ENCODE measurements around the gene MICAL3.
"Not testable (repeated sequence)": the region's sequence is repeated elsewhere in the genome, so short reads cannot be mapped to it uniquely, and the experiment has no call there.

Gene MICAL3

DNA sequence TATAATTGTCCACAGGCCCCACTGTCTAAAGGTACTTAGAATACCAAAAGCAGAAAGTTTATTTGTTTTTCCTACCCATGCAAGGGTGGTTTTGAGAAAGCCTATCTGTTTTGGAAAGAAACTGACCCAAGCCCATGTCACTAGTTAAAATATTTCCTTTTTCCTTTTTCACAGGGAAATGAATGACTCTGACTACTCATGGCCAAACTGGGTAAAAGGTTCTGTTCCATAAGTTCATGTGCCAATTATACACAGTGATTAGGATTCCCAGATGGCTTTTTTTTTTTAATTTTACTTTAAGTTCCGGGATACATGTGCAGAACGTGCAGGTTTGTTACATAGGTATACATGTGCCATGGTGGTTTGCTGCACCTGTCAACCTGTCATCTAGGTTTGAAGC is 31.4 kb downstream of the MICAL3 start:
- DNase-seq = not testable (repeated sequence)

DNA sequence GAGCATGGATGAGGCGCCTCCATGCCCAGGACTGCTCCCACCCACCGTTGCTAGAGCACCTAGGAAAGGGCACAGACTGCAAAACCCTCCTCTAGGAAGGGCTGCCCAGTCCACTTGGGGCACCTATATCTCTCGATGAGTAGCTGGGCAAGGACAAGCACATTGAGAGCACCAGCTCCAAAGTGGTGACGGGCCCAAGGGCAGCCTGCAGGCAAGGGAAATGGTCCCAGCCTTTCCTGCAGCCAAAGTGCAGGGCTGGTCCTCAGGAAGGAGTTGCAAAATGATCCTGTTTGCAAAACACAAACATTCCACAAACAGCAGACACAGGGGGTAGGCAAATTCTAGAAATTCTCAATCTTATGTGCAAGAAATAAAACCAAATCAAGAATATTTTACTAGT is 32.4 kb downstream of the MICAL3 start:
- not testable (repeated sequence) for DNase-seq

DNA sequence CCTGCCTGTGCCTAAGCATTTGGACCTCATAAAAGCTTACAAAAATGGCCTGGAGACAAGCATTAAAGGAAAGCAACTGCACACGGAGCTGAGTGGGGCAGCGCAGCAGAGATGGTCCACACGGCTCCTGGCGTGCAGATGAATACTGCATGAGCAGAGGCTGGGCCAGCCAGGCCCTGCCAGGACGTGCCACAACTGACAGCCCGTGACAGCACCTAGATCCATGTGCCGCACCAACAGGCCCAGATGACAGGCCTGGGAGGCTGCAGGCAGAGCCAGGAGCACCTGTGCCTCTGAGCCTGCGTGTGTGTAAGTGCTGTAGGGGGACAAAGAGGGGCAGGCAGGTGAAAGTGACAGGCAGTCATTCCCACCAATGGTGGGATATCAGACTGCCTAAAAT is 33.4 kb downstream of the MICAL3 start:
- DNase-seq = no peak

DNA sequence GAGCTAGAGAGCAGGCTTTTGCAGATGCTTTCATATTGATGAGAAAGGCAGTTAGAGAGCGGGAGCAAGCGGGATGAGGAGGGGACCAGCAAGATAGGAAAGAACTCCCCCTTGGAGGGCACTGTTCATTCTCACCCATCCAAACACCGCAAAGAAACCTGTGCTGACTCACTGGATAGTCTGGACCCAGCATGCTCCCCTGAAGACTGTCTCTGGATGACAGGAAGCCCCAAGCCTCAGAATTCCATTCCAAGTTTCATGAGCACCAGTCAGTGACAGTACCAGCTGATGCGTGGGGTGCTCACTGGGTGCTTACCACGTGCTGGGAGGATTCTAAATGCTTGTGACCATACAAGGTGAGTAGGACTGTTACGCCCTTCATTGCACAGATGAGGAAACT is 34.2 kb downstream of the MICAL3 start:
- no peak for DNase-seq

DNA sequence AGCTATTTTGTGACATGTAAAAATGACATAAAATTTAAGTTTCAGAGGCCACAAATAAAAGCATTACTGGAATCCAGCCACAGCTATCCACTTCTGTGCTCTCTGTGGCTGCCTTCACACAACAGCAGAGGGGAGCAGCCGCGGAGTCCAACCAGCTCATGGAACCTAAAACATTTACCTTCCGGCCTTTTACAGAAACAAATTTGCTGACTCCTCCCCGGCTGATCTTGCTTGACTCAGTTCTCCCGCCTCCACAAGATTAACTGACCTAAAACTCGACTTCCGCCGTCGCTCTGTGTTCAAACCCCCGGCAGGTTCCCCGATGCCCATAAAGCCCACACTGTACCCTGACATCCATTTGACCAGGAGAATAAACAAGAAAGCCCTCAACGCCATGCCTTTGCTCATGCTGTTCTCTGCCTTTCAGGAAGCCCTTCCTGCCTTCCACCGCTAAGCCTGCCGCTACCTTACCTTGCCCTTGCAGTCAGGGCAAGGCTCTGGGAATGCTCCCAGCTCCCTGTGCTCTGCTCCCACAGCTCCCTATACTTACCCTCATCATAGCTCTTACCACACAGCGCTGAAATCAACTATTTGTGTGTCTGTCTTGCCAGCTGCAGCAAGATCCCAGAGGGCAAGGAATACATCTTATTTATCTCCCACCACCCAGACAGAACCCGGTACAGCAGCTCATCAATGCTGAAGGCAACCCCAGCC is 35.4 kb downstream of the MICAL3 start:
- DNase-seq = peak; percentile 22

DNA sequence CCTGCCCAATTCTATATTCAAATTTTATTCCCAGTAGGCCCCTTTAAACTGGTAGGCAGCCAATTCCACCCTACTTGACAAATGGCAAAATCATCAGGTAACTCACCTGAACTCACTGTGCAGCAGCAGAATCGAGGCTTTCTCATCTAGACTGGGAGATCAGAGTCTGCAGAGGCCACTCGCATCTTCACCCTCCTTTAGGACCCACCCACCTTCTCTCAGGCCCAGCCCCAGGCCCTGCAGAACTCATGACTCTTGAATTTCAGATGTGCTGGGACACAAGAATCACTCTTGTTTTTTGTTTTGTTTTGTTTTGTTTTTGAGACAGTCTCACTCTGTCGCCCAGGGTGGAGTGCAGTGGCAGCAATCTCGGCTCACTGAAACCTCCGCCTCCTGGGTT is 38.8 kb downstream of the MICAL3 start:
- no peak for DNase-seq

DNA sequence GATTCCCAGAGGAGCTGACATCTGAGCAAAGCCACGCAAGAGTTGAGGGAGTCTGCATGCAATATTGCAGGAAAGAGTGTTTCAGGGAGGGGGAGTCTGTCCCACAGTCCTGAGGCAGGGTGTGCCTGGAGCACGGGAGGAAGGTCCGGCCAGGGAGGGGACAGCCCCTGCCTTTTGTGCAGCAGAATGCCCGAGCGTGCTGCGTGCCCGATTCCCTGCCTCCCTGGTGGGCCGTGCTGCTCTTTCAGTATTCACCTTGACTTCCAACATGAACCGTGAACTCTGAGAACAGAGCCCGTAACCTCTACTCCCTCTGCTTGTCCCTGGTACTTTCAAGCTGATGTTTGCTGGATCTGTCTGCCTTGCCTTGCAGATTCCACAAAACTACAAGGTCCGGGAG is 39.3 kb downstream of the MICAL3 start:
- not testable (repeated sequence) for DNase-seq

DNA sequence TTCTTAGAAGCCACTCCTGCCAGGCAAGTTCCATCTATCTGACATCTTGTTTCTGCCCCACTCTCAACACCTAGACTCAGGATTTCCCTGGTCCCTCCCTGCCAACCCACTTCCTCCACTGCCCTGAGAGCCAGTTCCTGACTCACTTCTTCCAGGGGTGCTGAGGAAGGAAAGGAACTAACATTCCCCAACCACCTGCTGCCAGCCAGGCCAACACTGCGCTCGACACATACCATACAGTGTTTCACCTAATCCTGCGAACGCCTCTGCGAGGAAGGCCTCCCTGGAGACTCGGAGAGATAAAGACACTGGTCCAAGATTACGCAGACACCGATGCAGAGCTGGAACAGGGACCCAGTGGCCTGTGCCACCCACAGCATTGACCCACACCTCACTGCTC is 40.2 kb downstream of the MICAL3 start:
- DNase-seq = no peak

DNA sequence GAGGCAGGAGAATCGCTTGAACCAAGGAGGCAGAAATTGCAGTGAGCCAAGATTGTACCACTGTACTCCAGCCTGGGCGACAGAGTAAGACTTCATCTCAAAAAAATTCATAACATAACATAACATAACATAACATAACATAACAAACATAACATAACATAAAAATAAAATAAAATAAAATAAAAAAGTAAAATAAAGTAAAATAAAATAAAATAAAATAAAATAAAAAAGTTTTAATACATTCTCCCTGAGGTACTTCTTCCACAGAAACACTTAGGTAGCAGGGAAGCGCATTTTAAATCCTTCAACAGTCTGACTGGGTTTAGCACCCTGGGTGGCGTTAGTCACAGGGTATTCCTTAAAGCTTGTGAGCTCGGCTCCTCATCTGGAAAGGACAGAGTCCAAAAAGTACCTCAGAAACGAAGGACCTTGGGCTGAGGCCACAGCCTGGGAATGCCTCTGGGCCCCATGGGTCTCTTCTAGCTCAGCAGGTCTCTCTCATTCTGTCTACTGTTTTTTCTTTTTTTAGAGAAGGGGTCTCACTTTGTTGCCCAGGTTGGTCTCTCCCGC is 41.7 kb downstream of the MICAL3 start:
- no peak for DNase-seq

DNA sequence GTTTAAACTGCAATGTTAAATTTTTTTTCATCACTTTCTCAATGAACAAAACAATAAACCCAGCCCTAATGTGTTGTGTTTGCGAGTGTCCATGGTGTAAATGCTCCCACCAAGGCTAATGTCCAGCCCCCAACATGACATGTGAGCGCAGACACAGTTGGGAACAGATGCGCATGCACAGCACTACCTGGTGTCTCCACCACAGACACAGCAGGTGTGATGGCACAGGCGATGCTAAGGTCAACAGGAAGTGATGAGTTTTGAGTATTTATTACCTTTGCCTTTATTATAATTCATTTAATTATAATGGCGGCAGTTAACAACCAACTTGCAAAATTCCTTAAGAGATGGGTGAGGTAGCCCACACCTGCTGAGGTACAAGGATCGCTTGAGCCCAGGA is 42.9 kb downstream of the MICAL3 start:
- DNase-seq = peak; percentile 75

DNA sequence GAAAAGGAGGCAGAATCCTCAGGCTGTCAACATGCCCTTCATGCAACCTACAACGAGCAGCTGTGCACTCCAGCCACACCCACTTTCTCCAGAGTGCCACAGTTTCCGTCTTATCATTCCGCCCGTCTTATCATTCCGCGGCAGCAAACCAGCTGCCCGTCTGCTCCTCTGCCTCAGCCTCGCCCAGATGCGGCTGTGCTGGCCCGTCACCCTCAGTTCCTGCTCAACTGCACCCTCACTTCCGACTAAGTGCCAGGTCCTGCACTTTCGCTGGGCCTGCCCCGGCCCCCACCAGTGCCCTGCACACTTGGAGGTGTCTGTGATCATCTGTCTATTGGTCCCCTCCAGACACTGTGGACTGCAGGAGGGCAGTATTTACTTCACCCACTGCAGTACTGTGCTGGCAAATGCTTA is 43.7 kb downstream of the MICAL3 start:
- DNase-seq = no peak

DNA sequence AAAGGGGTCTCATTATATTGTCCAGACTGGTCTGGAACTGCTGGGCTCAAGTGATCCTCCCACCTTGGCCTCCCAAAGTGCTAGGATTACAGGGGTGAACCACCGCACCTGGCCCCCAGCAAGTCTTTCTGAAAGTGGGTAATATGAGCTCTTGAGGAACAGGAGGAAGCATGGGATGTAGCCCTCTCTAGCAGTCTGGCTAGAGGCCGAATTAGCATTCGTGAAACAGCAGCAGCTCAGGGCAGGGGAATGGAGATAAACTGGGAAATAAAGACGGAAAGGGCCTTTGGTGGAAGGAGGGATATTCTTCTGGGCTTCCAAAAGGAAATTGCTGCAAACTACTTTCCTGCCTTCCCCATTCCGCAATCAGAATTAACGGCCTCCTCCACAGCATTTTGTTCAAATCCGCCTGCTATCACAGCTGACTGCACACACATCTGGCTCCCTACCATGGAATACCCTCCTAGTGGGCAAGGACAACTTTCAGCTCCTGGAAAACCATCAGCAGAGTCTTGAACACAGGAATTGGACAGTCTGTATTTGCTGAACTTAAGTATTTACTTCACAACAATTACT is 44.3 kb downstream of the MICAL3 start:
- DNase-seq = peak; percentile 62

DNA sequence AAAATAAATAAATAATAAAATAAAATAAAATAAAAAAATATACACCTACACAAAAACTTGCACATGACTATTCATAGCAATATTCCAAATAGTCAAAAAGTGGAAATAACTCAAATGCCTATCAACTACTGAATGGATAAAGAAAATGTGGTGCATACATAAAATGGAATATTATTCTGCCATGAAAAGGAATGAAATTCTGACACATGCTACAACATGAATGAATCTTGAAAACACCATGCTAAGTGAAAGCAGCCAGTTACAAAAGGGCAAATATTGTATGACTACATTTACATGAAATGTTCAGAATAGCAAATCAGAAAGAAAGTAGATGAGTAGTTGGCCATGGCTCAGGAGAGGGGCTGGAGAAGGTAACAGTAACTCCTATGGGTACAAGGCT is 46.3 kb downstream of the MICAL3 start:
- no peak for DNase-seq

DNA sequence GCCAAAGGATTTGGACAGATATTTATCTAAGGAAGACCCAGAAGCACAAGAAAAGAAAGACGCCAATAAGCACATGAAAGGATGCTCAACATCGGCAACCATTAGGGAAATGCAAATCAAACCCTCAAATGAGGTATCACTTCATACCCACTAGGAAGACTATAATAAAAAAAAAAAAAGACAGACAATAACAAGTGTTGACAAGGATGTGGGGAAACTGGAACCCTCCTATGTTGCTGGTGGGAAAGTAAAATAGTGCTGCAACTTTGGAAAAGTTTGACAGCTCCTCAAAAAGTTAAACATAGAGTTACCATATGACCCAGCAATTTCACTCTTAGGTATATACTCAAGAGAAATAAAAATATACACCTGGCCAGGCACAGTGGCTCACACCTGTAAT is 47.0 kb downstream of the MICAL3 start:
- no peak for DNase-seq

DNA sequence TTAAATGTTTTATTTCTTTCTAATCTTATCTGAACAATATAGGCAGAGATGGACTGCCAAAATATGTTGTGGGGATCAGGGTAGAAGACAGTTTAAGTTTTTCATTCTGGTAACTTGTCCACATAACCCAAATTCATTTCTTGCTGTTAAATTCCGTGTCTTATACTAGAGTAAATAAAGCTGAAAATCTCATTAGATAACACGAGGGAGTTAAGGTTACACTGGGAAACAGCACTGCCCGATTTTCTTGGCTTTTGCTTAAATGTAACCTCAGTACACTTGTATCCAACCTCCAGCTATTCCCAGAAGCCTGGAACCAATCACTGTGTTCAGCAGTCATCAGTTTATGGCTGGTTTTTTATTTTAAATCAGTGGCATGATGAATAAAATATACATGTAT is 48.2 kb downstream of the MICAL3 start:
- no peak for DNase-seq

DNA sequence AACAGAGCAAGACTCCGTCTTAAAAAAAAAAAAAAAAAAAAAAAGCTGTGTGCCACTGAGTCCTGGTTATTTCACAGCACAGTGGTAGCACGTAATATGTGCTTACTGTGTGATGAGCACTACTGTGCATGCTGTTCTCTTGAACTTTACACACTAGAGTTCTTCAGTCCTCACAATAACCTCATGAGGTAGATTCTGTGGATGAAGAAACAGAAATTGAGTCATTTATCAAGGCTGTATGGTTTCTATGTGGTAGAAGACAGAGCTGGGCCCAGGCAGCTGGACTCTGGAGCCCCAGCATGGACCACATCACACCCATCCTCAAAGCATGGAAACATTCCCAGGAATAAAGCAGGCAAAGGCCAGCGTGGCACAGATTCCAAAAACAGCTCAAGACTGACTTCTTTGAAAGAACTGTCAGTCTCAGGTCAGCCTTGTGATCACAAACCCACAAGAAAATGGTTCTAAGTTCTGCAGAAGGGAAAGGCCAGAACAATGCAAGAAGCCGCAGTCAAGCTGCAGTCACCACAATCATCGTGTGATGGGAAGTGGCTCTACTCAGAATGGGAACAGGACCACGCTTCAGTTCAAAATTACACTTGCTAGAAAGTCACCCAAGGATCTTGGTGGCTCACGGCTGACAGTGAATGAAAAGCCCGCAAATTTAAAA is 49.5 kb downstream of the MICAL3 start:
- DNase-seq = no peak

DNA sequence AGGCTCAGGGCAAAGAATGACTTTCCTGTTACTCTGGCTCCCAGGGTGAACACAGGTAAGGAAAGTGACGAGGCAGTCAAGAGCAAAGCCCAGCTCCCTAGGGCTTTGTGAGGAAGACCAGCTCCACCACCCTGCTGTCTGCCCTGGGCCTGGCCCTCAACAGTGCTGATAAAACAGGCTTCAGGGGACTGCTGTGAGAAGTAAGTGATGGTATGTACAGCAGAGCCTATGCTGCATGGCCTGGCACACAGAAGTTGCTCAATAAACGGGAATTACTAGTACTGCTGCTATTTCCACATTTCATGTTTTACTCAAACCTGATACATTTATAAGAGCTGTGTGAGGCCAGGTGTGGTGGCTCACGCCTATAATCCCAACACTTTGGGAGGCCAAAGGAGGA is 50.3 kb downstream of the MICAL3 start:
- DNase-seq = no peak

DNA sequence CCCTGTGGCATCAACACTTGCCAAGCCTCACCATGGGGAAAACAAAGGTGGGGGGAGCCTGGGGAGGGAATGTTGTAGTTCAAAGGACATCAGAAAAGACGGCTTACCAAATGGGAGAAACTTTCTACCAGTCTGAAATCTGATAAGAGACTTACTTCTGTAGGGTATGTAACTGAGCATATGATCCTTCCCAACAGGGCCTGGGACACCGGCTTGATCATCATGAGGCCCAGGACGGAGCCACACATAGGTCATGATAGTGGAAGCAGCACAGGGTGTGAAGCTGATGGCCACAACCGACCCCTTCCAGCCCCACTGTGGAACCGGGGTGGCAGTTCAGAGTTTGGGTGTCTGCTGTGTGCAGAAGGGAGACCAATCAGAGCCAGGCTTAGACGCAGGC is 51.1 kb downstream of the MICAL3 start:
- DNase-seq = no peak

DNA sequence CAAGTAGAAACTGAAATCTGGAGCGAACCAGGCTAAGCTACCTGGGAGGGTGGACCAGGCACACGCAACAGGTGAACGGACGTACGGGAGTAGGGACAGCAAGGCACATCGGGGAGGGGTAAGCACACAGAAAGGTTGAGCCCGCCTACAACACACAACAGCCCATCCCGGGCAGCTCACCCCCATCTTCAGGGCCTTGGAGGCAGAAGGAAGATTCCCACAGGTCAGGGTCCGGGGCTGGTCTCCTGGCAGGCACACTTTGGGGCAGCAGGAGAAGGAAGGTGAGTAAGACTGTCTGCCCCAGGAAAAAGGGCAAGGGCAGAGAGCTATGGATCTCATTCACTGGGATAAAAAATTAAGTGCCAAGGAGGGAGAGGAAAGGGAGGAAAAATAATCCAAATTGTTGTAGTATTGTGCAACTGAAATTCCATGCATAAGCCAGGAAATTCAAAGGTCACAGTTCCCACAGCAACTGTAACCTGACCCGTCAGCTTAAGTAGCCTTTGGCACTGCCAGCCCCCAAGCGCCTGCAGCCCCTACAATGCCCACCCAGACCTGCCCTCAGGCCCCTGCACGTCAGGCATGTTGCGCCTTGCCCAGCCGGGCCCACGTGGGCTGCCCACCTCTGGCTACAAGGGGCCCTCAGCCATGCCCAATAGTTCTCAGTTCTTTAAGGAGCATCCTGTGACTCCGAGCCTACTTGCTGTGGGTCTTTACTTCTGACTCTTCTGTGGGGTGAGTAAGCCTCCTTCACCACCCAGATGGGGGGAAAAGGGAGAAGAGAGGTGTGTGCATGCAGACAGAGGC is 51.8 kb downstream of the MICAL3 start:
- no peak for DNase-seq

DNA sequence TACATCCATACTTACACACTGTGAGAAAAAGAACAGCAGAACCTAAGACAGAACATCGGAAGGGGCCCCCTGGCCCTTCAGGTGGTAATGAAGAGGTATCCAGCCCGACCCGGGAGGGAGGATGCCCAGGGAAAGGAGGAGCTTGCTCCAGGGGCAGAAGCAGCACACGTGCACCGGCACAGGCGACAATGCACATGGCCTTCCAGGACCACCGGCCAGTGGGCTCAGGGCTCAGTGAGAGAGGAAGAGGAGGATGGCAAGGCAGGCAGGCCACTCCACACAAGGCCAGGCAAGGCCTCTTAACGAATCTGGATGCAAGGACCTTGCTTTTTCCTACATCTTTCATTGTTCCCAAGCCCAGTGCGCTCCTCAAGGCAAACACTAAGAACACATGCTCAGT is 52.6 kb downstream of the MICAL3 start:
- DNase-seq = no peak

DNA sequence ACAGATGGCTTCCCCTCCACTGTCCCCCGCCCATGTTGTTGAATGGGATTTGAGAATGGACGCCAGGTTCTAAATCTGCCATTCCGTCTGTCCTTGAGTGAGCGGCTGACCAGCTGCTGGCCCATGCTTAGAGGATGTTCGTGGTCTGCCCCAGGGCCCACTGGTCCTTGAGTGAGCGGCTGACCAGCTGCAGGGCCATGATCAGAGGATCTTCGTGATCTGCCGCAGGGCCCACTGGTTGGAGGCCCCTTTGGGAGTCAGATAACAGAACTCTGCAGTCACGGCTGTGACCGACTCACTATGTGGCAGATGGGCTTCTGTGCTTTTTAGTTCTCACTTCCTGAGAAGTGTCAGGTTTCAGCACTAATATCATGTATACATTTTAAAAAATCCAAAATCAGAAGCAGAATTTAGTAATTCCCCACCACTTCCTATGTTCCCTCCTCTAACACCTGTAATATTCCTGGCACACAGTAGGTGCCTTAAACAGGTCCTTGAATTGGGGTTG is 54.1 kb downstream of the MICAL3 start:
- DNase-seq = peak; percentile 45

DNA sequence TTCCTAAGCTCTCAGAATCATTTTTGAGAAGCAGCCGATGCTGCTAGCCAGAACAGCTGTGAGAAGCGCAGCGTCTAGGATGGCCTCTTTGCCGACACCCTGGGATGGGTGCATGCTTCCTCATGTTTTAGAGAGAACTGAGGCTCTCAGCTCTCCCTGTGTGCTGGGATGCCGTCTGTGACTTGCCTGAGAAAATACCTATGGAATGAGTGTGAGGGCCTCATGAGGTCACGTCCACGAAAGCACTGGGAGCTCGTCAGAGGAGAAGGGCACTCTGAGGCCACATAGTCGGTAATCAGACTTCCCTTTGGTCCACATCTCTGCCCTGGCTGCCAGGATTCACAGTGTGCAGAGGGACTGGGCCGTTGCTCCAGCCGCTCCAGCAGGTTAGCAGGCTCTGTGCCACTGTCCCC is 54.7 kb downstream of the MICAL3 start:
- no peak for DNase-seq

DNA sequence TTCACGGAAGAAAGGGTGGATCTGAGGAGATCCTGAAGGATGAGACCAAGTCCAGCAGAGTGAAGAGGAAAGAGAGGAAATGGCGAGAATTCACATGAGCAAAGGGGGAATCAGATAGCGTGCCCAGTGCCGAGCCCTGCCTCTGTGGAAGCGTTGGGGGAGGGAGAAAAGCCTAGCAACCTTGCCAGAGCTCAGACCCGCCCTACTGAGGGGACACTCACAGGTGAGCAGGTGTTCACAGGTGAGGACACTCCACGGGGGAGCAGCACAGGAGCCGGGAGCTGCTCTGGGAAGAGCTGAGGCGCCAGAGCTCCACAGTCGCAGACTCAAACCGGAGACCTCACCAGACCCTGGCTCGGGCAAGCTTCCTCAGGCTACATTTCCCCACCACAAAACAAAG is 56.2 kb downstream of the MICAL3 start:
- peak; percentile 94 for DNase-seq
